ENCODE data around the gene PPRC1.

DNA sequence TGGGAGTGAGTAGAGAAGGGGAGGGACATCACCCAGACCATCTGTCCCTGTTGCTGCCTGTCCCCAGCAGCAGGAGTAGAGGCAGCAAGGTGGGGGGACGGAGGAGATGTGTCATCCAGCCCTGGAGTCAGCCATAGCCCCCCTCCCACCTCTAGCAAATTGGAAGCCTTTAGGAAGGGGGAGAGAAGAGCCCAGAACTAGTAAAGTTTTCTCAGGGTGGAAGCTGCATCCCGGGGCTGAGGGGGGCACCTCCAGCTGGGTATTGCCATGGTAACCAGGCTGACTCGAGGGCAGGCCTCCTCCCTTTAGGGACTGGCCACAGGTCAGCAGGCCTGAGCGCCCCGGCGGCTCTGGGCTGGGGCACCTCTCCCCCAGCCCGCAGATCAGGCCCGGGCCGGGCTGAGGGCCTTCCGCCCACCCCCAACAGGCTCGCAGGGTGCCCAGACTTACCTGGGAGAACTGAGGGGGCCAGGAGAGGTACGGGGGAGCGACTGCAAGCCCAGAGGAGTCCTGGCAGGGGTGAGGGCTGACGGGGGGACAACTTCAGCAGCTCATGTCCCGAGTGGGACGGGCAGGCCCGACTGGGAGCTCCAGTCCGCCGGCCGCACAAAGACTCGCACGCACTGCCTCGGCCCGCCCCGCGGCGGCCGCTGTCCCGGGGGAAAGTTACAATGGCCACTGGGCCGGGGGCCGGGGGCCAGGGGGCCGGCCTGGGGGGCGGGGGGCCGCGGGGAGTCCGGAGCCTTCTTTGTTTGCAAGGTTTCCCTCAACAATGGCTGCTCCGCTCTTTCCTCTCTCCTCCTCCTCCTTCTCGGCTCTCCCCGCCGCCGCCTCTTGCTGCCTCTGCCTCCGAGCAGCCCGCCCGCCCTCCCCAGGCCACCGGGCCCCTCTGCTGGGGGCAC is 18.6 kb upstream of the PPRC1 start:
- no peak for TF ChIP-seq GATA2 (IDR thresholded peaks at IDR 0.05; ENCODE audit: insufficient read depth, insufficient read length, low read depth, low read length)
- no peak for TF ChIP-seq POLR2A (IDR thresholded peaks at IDR 0.05; ENCODE audit: low read depth, low read length)

All from endothelial cell of umbilical vein (primary cell).